SK-N-MC (cell line): ENCODE results near the gene LGR5.

Experiments used
- EZH2 ChIP-seq: fragments of 200-600 bp; sonication (generic); IDR thresholded peaks from one replicate; pipeline ENCODE4 v1.6.1; 2017; ENCODE audit warnings: antibody characterized with exemption
- POLR2AphosphoS5 ChIP-seq: IDR thresholded peaks from 2 replicates; pipeline ENCODE4 v1.6.1; 2012; ENCODE audit warnings: mild to moderate bottlenecking, low read depth, low read length, borderline replicate concordance

GRCh38 chr12:71420775-71421406 lies 18.7 kb upstream of the LGR5 start:
- TF ChIP-seq EZH2 (no peak), POLR2AphosphoS5 (no peak)
